GM19351 (cell line): ENCODE measurements around the gene CCNA1.

Source experiments
- ATAC-seq: cut with Tn5 transposase; IDR thresholded peaks from one replicate; pipeline ENCODE4 v1.9.1; 2021; ENCODE audit warnings: mild to moderate bottlenecking, moderate library complexity; ENCODE audit not compliant: unreplicated experiment

Gene CCNA1

GRCh38 chr13:36450534-36450933 is 18.2 kb downstream of the CCNA1 start:
- no peak for ATAC-seq

- no peak for ATAC-seq
These were observed 21.2 kb downstream of the CCNA1 start for GRCh38 chr13:36453516-36453915.

- no peak for ATAC-seq
These were observed 21.8 kb downstream of the CCNA1 start for GRCh38 chr13:36454121-36454520.

GRCh38 chr13:36454987-36455386 is 22.7 kb downstream of the CCNA1 start:
- ATAC-seq: no peak

- no peak for ATAC-seq
These were observed 24.3 kb downstream of the CCNA1 start for GRCh38 chr13:36456577-36456976.

GRCh38 chr13:36461506-36461905 is 29.2 kb downstream of the CCNA1 start:
- ATAC-seq: no peak

- no peak for ATAC-seq
These were observed 43.2 kb downstream of the CCNA1 start for GRCh38 chr13:36475468-36475867.

- no peak for ATAC-seq
These were observed 44.4 kb downstream of the CCNA1 start for GRCh38 chr13:36476661-36477060.

- no peak for ATAC-seq
These were observed 48.6 kb downstream of the CCNA1 start for GRCh38 chr13:36480726-36481427.

GRCh38 chr13:36490055-36490454 is 57.8 kb downstream of the CCNA1 start:
- no peak for ATAC-seq
